BJ (cell line): Measurements from ENCODE around the gene TTLL3. TPM values are rescaled to one million over a fixed set of nuclear protein-coding genes. Genes with fewer than 3 reads are reported as not detected.

Experiments
- CTCF ChIA-PET: fragments of 350-600 bp; formaldehyde crosslinking; extraction: SDS; loops from one replicate; lab custom pipeline; 2021; ENCODE audit warnings: antibody characterized with exemption, inconsistent platforms; lab: Yijun Ruan, JAX
- POLR2A ChIA-PET: fragments of 300-600 bp; sonication (Branson Sonifier 250); formaldehyde crosslinking; extraction: SDS; loops from one replicate; lab custom pipeline; 2021; ENCODE audit warnings: antibody characterized with exemption; lab: Charles Lee
- DNase-seq: peaks from one replicate; pipeline ENCODE4 v3.0.0-alpha.2; 2011; ENCODE audit warnings: low read depth
- H3K27me3 ChIP-seq: 2 replicates; pipeline ENCODE4 v1.6.0; 2011; ENCODE audit warnings: low read length; ENCODE audit not compliant: control insufficient read depth, insufficient read depth
- H3K36me3 ChIP-seq: 2 replicates; pipeline ENCODE4 v1.5.1; 2011; ENCODE audit warnings: low read length; ENCODE audit not compliant: control insufficient read depth, insufficient read depth
- H3K4me3 ChIP-seq: 2 replicates; pipeline ENCODE4 v1.5.1; 2011; ENCODE audit warnings: low read depth, mild to moderate bottlenecking, control low read depth, low read length
- polyA plus RNA-seq: library from polyadenylated mRNA; depleted of rRNA; stranded (reverse); fragments of >200 nt; gene quantifications from 2 replicates; pipeline ENCODE4 v1.2.3, GENCODE V29; 2011
- TF ChIP-seq, protein P1 (sequence below): IDR thresholded peaks from 2 replicates; pipeline ENCODE4 v1.5.1; 2011; ENCODE audit warnings: low read depth, mild to moderate bottlenecking, control low read depth, inconsistent platforms, low read length, moderate library complexity; ENCODE audit not compliant: insufficient read depth

The TTLL3 gene
- polyA plus RNA-seq, 1 experiment, result 25.4 TPM

DNA sequence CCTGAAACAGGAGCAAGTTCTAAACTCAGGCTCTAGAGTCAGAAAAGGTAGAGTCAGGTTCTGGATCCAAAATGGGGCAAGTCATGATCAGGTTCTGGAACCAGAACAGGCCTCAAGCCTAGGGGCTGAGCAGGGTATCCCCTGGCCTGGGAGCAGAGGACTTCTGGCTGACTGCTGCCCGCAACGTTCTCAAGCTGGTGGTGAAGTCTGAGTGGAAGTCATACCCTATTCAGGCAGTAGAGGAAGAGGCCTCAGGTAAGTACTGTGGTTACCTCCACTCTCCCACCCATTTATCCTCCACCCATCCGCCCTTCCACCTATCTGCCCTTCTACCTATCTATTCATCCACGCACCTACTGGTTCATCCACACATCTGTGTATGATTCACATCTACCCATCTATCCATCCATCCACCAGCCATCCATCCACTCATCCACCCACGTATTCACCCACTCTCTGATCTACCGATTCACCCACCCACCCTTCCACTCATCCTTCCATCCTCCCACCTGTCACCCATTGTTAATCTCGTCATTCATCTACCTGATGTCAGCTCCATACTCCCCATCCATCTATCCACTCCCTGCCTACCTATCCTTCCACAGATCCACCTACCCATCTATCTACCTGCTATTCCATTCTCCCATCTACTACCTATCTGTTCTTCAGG lies 8.7 kb downstream of the TTLL3 start:
- TF ChIP-seq, protein P1, sequence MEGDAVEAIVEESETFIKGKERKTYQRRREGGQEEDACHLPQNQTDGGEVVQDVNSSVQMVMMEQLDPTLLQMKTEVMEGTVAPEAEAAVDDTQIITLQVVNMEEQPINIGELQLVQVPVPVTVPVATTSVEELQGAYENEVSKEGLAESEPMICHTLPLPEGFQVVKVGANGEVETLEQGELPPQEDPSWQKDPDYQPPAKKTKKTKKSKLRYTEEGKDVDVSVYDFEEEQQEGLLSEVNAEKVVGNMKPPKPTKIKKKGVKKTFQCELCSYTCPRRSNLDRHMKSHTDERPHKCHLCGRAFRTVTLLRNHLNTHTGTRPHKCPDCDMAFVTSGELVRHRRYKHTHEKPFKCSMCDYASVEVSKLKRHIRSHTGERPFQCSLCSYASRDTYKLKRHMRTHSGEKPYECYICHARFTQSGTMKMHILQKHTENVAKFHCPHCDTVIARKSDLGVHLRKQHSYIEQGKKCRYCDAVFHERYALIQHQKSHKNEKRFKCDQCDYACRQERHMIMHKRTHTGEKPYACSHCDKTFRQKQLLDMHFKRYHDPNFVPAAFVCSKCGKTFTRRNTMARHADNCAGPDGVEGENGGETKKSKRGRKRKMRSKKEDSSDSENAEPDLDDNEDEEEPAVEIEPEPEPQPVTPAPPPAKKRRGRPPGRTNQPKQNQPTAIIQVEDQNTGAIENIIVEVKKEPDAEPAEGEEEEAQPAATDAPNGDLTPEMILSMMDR, result no peak

DNA sequence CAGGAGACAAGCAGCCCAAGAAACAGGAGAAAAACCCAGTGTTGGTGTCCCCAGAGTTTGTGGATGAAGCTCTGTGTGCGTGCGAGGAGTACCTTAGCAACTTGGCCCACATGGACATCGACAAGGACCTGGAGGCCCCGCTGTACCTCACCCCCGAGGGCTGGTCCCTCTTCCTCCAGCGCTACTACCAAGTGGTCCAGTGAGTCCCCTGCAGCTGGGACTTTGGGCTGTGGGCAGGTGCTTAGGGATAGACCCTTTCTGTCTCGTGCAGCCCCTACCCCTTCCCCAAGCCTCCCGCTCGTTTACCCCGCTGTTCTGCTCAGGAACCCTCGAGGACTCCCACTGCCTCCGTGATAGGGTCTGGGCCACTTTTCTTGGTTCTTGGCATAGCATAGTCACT lies 10.5 kb downstream of the TTLL3 start:
- CTCF ChIA-PET, result no interaction called here
- TF ChIP-seq, protein P1, result no peak
- no peak overlapping the region for H3K4me3 ChIP-seq
- H3K27me3 ChIP-seq, result no peaks in the 10 kb centered on the region
- no peak for DNase-seq
- peaks cover 3% of the 10 kb centered on the region for H3K36me3 ChIP-seq
- POLR2A ChIA-PET, result no interaction called here

More for the DNA sequence above, 8.7 kb downstream of the TTLL3 start:
- Histone ChIP-seq H3K4me3 (no peak overlapping the region), H3K27me3 (no peaks in the 10 kb centered on the region), H3K36me3 (peaks cover 3% of the 10 kb centered on the region)
- CTCF ChIA-PET, result interaction anchor here (1.5 kb wide), 1 partner anchor 114 kb away, joined by 4 read pairs; the partner anchor contains the start of gene CRELD1
- POLR2A ChIA-PET, result no interaction called here
- DNase-seq, result no peak

DNA sequence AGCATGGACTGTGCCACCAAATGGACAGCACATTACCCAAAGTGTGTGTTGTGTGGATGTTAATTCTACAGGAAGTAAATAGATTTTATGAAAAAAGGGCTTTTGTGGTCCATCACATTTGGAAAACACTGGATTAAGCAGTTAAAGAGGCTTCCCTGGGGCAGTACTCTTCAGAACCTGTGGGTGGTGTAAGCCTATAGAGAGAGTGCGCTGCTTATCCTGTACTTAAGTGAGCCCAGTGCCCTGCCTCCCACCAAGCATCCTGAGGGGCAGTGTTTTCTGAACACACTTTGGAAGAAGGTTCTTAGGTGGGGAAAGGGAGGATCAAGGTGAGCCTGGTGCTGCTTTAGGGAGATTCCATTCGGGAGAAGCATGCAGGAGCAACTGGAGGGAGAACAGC lies 10.9 kb downstream of the TTLL3 start:
- CTCF ChIA-PET, result interaction anchor here (0.9 kb wide), 1 partner anchor 374 kb away, joined by 3 read pairs; no protein-coding TSS in a partner anchor

DNA sequence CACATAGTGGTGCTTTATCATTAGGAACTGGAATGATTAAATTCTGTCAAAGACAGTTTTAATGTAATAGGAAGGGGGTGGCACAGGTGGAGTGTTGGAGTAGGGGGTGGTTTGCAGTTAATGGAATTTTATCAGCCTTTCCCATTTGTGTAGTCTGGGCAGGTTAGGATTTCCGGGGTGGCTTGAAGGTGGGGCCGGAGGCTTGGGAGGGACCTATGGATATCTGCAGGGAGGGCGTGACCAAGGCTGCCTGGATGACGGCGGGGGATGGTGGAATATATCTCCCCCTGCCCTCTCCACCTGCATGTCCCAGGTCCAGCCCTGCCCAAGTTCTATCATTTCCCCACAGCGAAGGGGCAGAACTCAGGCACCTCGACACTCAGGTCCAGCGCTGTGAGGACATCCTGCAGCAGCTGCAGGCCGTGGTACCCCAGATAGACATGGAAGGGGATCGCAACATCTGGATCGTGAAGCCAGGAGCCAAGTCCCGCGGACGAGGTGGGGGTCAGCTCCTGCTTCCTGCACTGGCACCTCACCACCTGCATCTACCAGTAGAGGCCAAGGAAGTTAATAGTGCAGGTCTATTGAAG lies 15.5 kb downstream of the TTLL3 start:
- Histone ChIP-seq H3K4me3 (no peak overlapping the region), H3K27me3 (no peaks in the 10 kb centered on the region), H3K36me3 (no peaks in the 10 kb centered on the region; the same call in none of the 2 replicates)
- CTCF ChIA-PET, result no interaction called here
- POLR2A ChIA-PET, result no interaction called here
- TF ChIP-seq, protein P1, result no peak
- no peak for DNase-seq

More for the DNA sequence above, 10.9 kb downstream of the TTLL3 start:
- TF ChIP-seq, protein P1, result peak; percentile 31
- Histone ChIP-seq H3K4me3 (no peak overlapping the region), H3K27me3 (no peaks in the 10 kb centered on the region), H3K36me3 (peaks cover 3% of the 10 kb centered on the region)
- POLR2A ChIA-PET, result no interaction called here
- no peak for DNase-seq

DNA sequence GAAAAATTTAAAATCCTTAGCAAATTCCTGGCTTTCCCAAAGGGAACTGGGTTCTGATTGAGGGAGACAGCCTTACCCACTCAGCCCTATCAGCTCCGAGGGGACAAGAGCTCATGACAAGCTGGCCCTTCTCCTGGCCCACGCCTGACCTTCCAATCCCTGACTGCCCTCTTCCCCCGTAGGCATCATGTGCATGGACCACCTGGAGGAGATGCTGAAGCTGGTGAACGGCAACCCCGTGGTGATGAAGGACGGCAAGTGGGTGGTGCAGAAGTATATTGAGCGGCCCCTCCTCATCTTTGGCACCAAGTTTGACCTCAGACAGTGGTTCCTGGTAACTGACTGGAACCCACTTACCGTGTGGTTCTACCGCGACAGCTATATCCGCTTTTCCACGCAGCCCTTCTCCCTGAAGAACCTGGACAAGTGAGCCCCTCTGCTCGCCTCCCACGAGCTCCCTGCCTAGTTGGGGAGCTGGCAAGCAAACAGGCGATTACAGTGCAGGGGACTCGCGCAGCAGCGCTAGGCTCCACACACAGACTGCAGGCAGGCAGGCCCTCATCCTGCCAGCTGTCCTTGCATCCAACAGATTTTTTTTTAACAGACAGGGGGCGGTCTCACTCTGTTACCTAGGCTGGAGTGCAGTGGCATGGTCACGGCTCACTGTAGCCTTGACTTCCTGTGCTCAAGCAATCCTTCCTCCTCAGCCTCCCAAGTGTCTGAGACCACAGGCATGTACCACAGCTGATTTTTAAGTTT lies 16.9 kb downstream of the TTLL3 start:
- POLR2A ChIA-PET, result no interaction called here

More for the DNA sequence above, 16.9 kb downstream of the TTLL3 start:
- DNase-seq, result no peak
- CTCF ChIA-PET, result interaction anchor here (0.8 kb wide), 1 partner anchor 120 kb away, joined by 3 read pairs; no protein-coding TSS in a partner anchor
- TF ChIP-seq, protein P1, result peak; percentile 33; the same call in 1 of the 2 replicates
- Histone ChIP-seq H3K4me3 (no peak overlapping the region), H3K27me3 (no peaks in the 10 kb centered on the region), H3K36me3 (no peaks in the 10 kb centered on the region; the same call in 1 of the 2 replicates)
